ENCODE results near the gene CNR2. TPM values are rescaled to one million over a fixed set of nuclear protein-coding genes. Genes with fewer than 3 reads are reported as not detected.
"Not testable (repeated sequence)": the region's sequence is repeated elsewhere in the genome, so short reads cannot be mapped to it uniquely, and the experiment has no call there.

Gene CNR2
- total RNA-seq, 1 experiment from 2014 or later = not detected

DNA sequence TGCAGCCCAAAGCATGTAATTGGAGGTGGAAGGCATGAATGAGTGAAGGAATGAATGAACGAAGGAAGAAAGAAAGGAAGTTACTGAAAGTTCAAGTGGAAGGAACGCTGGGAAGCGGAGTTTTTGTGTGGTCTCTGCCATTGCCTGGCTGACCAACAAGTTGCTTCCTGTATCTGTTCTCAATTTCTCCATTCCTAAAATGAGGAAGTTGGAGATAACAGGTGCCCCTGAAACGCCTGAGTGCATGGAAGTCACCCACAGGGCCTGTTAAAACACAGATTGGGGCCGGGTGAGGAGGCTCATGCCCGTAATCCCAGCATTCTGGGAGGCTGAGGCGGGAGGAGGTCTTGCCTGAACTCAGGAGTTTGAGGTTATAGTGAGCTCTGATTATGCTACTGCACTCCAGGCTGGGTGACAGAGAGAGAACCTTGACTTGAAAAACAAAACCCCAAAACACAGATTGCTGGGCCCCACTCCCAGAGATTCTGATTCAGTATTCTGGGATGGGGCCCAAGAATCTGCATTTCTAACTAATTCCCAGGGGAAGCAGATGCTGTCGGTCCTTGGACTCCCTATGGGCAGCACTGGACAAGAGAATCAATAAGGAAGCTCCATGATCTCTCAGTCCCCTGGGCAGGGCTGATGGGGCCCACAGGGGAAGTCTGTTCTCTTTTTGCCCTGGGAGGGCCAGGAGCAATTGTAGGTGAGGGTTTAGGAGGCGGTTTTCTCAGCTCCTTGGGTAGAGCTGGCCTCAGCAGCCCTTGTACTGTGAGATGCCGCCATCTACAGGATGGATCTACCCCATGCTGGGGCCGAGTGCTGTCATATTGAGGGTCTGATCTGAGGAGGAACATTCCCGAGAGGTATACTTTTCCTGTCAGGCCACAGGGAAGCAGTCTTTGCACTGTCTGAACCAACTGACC, 3.3 kb upstream of the CNR2 start:
- DNase-seq (ENCODE audit: low read depth) = peak; percentile 81

DNA sequence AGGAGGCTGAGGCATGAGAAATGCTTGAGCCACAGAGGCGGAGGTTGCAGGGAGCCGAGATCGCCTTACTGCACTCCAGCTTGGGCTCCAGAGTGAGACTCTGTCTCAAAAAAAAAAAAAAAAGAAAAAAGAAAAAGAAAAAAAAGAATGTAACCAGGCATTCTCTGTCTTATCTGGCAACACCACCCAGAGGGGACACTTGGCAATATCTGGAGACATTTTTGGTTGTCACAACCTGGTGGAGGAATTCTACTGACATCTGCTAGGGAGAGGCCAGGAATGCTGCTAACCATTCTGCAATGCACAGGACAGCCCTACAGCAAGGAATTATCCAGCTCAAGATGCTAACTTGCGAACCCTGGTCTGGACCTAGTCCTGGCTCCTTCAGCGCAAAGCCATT, 2.3 kb upstream of the CNR2 start:
- DNase-seq (ENCODE audit: low read depth) = no peak

DNA sequence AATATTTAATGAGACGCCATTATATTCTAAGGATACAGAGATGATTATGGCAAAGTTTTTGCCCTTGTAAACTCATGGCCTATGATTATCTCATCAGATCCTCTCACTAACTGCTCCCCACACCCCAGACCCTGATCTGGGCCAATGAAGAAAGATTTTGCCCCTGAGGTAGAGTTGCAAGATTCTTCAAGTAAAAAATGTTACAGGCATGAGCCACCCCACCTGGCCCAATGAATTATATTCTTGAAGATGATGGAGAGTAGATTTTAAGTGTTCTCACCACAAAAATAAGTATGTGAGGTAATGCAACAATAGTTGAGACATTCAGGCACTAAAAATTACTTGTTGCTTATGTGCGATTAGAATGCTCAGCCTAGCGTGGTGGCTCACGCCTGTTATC, 1.8 kb upstream of the CNR2 start:
- DNase-seq (ENCODE audit: low read depth) = no peak

DNA sequence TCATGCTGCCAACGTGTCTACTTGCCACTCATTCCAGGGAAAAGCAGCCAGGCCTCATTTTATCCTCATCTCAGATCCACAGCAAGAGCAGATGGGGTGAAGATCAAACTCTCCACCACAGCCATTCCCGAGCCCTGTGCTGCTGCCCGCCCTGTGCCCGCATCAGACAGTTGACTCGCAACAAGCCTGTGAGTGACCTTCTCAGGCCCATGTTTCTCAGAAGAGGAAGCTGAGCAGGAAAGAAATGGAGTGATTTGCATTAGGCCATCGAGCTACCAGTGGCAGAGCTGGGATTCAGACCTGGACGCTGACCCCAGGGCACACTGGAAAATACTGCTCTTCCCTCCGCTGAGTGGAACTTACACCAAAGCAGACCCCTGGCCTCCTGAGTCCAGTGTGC, 1.2 kb downstream of the CNR2 start:
- no peak for DNase-seq (ENCODE audit: low read depth)

DNA sequence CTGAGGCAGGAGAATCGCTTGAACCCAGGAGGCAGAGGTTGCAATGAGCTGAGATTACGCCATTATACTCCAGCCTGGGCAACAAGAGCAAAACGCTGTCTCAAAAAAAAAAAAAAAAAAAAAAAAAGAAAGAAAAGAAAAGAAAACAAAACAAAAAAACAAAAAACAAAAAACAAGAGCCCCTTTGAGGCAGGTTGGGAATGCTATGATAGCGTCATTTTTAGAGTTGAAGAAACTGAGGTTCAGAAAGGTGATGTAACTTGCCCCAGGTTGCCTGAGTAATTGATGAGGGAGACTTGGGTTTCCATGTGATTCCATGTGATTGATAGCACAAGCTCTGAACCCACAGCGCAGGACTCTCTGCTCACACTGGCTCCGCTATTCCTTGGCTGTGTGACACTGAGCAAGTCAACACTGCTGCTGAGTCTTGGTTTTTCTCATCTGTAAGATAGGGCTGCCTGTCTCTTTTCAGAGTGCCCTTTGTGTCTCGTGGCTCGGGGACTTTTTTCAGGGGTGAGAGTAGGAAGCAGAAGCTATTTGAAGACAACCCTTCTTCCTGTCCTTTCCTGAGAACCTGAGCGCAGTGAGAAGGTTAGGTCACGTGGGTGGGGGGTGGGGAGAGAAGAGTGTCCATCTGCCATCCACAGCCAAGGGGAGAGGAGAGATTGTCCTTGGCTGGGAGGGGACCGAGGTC, 2.5 kb downstream of the CNR2 start:
- no peak for DNase-seq (ENCODE audit: low read depth)

DNA sequence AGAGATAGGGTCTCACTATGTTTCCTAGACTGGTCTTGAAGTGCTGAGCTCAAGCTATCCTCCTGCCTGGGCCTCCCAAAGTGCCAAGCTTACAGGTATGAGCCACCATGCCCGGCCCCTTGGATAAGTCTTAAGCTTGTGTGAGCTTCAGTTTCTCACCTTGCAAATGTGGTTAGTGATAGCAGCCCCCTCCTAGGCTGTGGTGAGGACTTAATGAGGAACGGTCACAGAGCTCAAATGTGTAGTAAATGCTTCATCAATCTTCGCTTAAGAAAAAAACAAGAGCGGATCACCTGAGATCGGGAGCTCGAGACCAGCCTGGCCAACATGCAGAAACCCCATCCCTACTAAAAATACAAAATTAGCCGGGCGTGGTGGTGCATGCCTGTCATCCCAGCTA, 3.0 kb downstream of the CNR2 start:
- DNase-seq (ENCODE audit: low read depth) = no peak

DNA sequence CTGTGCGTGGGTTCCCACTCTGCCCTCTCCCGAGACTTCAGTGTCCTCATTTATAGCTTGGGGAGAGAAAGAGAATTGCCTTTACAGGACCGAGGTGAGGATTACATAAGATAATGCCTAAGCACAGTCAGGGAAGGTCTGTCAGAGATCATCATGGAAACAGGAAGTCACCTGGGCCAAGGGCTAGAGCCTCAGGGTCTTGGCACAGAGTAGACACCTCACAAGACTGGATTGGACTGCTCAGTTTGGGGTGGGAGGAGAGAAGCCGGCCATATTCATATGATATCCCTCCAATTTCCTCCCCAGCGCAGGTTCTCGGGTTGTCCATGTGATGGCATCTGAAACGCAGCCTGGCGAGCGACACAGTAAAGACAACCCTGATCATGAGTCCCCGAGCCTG, 3.8 kb downstream of the CNR2 start:
- no peak for DNase-seq (ENCODE audit: low read depth)

DNA sequence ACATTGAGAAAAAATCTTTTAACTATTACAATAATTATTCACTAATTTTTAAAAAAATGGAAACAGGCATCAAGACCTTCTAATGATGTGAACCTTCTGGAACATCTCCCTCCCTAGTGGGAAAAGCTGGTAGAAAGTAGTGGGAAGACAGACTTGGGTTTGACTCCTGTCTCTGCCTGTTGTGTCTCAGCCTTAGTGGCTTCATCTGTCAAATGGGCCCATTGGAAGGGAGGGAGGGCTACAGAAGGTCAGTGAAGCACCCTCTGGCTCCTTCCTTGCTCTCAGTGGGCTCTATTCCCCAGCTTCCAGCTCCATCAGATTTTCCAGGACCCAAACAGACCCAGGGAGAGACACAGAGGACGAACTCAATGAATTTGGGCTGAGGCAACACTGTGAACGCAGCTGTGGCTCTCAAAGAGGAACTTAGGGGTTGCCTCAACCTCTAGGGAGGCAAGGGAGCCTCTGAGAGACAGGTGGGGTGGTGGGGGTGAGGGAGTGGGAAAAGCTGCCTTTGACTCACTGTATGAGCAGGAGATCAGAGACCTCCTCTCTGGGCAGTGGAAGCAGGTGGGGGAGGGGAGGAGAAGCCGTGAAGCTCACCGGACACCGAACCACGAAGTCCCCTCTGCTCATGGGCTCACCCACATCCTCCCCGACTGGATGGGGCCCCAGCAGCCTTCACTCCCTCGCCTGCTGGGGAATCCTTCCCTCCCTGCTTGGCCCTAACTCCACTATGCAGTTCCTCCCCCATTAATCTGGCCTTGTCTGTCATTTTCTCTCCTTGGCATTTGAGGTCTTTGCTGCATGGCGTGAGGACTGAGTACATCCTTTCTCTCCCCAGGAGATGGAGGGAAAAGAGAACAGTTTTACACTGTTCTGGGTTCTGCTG, 4.5 kb downstream of the CNR2 start:
- no peak for DNase-seq (ENCODE audit: low read depth)

DNA sequence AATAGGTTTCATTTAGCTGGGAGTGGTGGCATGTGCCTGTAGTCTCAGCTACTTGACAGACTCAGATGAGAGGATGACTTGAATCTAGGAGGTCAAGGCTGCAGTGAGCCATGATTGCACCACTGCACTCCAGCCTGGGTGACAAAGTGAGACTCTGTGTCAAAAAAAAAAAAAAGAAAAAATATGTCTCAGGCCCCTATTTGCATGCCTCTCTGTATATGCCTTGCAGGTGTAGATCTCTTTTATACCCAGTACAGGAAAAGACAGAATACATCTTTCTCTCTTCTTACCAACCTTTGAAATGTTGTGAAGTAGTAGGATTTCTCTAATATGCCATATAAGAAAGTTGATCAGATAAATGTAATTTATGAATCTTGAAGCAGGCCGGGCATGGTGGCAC, 6.4 kb downstream of the CNR2 start:
- DNase-seq (ENCODE audit: low read depth) = no peak

DNA sequence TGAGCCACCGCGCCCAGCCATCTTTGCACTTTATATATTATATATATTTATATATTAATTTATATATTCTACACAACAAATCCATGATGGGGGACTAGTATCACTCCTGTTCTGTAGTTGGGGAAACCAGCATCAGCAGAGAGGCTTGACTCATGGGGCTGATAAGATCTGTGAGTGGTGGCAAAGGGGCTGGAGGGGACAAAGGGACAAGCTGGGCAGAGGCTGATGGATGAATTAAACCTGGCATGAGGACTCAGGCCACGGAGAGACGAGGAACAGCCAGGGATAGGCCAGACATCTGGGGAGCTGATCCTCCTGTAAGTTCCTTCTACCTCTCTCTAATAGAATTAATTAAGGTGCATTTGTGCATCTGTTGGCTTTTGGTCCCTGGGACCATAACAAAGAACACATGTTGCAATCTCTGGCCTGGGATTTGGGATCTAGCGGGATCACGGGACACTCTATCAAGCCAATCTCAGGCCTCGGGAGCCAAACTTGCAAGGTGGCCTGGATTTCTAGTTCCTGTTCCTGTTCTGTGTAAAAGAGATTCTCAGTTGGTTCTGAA, 7.6 kb downstream of the CNR2 start:
- peak; percentile 48 for DNase-seq (ENCODE audit: low read depth)

DNA sequence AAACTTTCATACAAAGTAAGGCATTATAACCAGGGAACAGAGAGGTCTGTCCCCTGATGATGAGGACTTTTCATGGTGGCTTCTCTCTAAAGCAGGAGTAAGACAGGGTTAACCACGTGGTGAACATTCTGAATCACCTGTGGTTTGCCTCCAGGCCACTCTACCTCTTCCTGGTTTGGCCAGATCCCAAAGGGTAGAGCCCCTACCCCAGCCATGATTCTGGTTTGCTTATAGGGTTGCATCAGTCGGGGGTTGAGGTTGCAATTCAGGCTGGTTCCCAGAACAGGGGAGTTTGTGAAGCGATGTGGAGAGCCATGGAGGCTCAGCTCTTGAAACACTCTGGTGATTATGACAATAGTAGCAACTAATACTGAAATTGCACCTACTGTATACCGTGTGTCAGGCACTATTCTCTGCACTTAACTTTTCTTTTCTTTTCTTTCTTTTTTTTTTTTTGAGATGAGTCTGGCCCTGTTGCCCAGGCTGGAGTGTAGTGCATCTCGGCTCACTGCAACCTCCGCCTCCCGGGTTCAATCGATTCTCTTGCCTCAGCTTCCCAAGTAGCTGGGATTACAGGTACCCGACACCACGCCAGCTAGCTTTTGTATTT, 8.3 kb downstream of the CNR2 start:
- DNase-seq (ENCODE audit: low read depth) = peak; percentile 81

DNA sequence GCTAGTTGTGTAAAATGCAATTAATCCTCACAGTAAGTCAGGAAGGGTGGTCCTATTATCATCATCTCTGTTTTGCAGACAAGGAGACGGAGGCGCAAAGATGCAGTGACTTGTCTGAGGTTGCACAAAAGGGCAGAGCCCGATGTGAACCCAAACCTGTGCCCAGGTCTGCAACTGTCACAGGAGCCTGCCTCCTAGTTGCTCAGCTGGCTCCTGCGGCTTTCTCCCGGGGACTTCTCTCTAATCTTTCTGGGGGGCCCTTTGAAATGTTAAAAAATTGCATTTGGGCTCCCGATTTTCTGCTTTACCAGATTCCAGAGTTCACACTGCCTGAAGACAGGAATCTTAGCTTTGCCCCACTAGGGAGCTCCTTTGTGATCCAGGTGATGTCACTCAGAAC, 9.4 kb downstream of the CNR2 start:
- no peak for DNase-seq (ENCODE audit: low read depth)

DNA sequence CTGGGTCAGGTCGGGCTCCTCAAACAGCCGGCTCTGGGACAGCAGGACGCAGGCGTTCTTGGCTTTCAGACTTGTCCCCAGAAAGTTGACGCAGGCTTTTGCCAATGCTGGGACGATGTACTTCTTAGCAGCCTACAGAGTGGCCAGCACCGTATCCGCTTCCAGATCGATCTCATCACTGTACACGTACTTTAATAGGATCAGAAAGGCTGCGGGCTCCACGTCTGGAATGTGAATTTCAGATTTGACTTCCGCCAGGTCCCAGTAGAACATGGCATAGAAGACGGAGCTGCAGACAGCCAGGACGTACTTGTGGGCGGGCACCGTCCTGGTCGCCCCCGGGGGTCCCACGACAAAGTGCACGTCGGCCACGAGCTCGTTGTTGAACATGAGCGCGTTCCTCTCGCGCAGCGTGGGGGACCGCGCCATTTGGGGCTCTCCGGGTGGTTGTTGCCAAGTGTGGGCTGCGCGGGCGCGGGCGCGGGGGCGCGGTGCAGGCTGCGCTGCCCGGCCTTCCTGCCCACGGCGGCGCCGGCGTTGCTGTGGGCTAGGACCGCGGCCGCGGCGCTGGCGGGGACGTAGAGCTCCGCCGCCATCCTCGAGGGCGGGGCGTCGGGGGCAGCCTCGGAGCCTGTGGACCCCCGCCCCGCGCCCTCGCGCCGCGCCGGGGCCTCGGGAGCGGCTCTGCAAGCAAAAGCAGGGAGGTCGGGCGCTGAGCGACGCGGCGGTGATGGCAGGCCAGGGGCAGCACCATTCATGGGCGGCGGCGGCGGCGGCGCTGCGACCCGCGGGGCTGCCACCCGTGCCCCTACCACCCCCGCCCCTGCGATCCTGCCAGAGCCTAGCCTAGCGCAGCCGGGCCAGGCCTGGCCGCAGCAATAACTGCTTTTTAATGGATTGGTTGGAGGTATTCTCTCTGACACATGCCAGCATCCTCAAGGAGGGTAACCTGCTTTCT, 10.6 kb downstream of the CNR2 start:
- no peak for DNase-seq (ENCODE audit: low read depth)

DNA sequence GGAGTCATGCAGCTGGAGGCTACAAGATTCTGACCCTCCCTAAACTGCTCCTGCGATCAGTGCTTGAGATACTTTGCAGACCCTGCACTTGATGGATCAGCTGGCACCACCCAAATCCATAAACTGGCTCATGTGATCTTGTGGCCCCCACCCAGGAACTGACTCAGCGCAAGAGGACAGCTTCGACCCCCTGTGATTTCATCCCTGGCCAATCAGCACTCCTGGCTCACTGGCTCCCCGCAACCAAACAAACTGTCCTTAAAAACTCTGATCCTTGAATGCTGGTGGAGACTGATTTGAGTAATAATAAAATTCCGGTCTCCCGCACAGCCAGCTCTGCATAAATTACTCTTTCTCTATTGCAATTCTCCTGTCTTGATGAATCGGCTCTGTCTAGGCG, 13.1 kb downstream of the CNR2 start:
- not testable (repeated sequence) for DNase-seq (ENCODE audit: low read depth)

DNA sequence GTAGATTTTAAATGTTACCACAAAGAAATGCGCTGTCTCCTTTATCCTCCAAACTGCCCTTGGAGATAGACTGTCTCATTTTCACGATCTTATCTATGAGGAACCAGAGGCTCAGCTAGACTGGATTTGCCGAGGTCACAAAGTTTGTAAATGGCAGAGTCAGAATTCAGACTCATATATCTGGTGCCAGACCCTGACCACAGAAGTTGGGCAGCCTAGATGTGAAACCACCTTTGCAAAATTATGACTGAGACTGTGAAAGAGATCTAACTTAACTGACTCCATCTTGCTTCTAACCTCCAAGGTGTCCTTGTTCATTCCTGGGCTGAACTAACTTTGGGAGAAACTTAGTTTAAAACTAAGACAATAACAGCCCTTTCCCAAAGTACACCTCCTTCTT, 14.1 kb downstream of the CNR2 start:
- DNase-seq (ENCODE audit: low read depth) = peak; percentile 46

DNA sequence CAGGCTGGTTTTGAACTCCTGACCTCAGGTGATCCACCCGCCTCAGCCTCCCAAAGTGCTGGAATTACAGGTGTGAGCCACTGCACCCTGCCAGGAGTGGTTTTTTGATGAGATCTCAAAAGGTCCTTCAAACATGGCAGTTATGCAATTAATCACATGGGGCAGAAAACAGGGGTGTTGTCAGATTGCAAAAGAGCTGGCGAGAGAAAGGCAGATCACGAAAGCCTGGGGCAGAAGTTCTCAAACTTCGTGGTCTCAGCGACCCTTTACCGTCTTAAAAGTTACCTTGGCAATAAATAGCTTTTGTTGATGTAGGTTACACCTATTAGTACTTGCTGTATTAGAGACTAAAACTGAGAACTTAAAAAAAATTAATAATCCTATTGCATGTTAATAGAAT, 16.1 kb downstream of the CNR2 start:
- no peak for DNase-seq (ENCODE audit: low read depth)

DNA sequence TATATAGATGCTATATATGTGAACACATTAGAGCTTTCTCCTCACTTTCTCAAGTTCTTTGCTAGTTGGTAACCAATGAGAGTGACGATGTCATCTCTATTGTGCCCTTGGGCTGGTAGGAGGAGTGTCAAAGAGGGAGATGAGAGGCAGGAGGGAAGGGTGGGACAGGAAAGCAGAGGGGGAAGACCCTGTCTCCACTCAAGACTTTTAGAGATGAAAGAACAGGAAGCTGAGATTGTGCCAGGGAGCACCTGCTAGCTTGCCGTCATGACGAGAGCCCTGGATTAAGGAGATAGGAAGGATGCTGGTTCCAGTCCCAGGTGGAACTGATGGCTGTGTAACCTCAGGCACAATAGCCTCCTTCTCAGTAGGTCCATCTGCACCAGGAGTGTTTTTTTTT, 16.7 kb downstream of the CNR2 start:
- DNase-seq (ENCODE audit: low read depth) = no peak

DNA sequence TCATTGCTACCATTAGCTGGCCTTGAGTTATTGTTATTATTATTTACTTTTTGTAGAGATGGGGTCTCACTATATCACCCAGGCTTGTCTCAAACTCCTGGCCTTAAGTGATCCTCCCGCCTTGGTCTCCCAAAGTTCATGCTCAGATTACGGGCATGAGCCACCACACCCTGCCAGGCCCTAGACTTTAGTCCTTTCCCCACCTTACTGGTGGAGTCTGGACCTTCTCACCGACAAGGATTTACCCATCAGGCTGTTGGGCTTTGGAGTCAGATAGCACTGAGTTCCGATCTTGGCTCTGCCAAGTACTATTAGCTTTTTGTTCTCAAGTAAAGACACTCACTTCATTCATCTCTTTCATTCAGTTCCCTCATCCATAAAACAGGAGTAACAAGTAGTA, 17.2 kb downstream of the CNR2 start:
- DNase-seq (ENCODE audit: low read depth) = no peak

DNA sequence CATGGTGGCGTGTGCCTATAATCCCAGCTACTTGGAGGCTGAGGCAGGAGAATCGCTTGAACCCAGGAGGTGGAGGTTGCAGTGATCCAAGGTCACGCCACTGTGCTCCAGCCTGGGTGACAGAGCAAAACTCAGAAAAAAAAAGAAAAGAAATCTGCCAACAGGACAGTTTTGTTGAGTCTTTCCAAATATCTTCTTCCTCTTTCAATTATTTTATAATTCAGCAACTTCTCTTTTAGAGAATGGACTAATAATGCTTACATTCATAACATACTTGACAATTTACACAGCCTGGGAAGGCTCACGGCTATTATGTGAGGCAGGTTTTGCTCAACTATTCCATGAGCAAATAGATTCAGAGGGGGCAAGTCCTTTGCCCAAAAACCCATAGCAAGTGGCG, 18.1 kb downstream of the CNR2 start:
- DNase-seq (ENCODE audit: low read depth) = no peak

DNA sequence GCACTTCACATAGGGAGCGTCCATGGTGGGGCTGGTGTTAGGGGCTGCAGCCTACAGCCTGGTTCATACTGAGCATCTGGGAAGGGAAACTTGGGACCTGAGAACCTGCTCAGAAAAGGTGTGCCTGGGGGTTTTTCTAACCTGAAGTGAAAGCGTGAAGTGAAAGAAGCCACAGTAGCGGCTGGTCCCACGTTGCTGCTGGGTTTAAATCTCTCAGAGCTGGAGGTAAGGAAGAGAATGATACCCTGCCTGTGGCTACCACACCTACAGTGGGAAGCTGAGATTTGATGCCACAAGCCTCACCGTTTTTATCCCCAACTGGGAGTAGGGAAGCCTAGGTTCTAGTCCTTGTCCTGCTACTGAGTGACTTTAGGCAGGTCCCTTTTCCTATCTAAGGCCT, 24.1 kb downstream of the CNR2 start:
- DNase-seq (ENCODE audit: low read depth) = no peak

Data from M059J (cell line).